GM12878 (cell line): ENCODE results near the gene ASAP3. TPM values are rescaled to one million over a fixed set of nuclear protein-coding genes. Genes with fewer than 3 reads are reported as not detected.

Experiments used
- ATAC-seq: fragments of 200-7000 bp; cut with Tn5 transposase; 3 replicates; pipeline ENCODE4 v1.9.1; 2020; ENCODE audit warnings: mild to moderate bottlenecking, moderate library complexity
- BruUV-seq: library from RNA; stranded (reverse); fragments of 400-500 nt; replicated peaks from 2 replicates; lab custom pipeline; 2021; lab: Mats Ljungman, UMichigan
- CTCF ChIA-PET: fragments of 300-600 bp; sonication (Branson Sonifier 250); formaldehyde crosslinking; extraction: SDS; loops from one replicate; lab custom pipeline; 2021; ENCODE audit warnings: inconsistent platforms; lab: Yijun Ruan, JAX
- POLR2A ChIA-PET: fragments of 350-600 bp; formaldehyde crosslinking; extraction: SDS; loops from one replicate; lab custom pipeline; 2021; ENCODE audit warnings: inconsistent platforms; lab: Charles Lee
- RAD21 ChIA-PET: fragments of 300-600 bp; sonication (Branson Sonifier 250); formaldehyde crosslinking; loops from one replicate; lab custom pipeline; 2023; ENCODE audit warnings: antibody characterized with exemption; ENCODE audit not compliant: unreplicated experiment; lab: Charles Lee
- SMC1A ChIA-PET: fragments of 300-600 bp; sonication (Branson Sonifier 250); formaldehyde crosslinking; loops from one replicate; lab custom pipeline; 2023; ENCODE audit not compliant: unreplicated experiment, uncharacterized antibody; lab: Charles Lee
- DNase-seq: peaks from one replicate; pipeline ENCODE4 v3.0.0-alpha.2; 2011; ENCODE audit warnings: low read depth, low spot score
- FAIRE-seq: peaks from 3 replicates; lab custom pipeline; 2011; peaks lifted over from hg19 to GRCh38; lab: Jason Lieb, UNC
- H2AFZ ChIP-seq: 2 replicates; pipeline ENCODE4 v1.6.0; 2011; ENCODE audit warnings: low read depth, low read length, control low read depth; ENCODE audit not compliant: control insufficient read depth
- H3K27ac ChIP-seq: 2 replicates; pipeline ENCODE4 v1.5.1; 2011; ENCODE audit warnings: control low read depth; ENCODE audit not compliant: control insufficient read depth, insufficient read depth
- H3K27me3 ChIP-seq, 2 experiments: replicated peaks in 1 of 2; 2 replicates each; pipeline versions ENCODE4 v1.6.0 to v1.6.1; 2011; ENCODE audit warnings: low read length in 1 of 2; ENCODE audit not compliant: control insufficient read depth in 2 of 2, insufficient read depth in 2 of 2
- H3K36me3 ChIP-seq, 2 experiments: 2 replicates each; pipeline ENCODE4 v1.5.1; 2011; ENCODE audit warnings: low read length in 1 of 2; ENCODE audit not compliant: control insufficient read depth in 2 of 2, insufficient read depth in 2 of 2
- H3K4me1 ChIP-seq: 2 replicates; pipeline ENCODE4 v1.6.1; 2011; ENCODE audit warnings: mild to moderate bottlenecking, low read length, moderate library complexity, mixed read lengths; ENCODE audit not compliant: control insufficient read depth, insufficient read depth
- H3K4me2 ChIP-seq: 2 replicates; pipeline ENCODE4 v1.6.0; 2011; ENCODE audit warnings: control low read depth; ENCODE audit not compliant: control insufficient read depth, insufficient read depth
- H3K4me3 ChIP-seq: fragments of 200-600 bp; sonication (generic); 2 replicates; pipeline ENCODE4 v1.5.1; 2016
- H3K79me2 ChIP-seq: 2 replicates; pipeline ENCODE4 v1.6.0; 2011; ENCODE audit warnings: low read length; ENCODE audit not compliant: control insufficient read depth, insufficient read depth
- H3K9ac ChIP-seq: 2 replicates; pipeline ENCODE4 v1.8.0; 2011; ENCODE audit warnings: low read length, control low read depth, mixed read lengths; ENCODE audit not compliant: control insufficient read depth, insufficient read depth
- H3K9me3 ChIP-seq: replicated peaks from 3 replicates; pipeline ENCODE4 v1.5.1; 2011; ENCODE audit warnings: mild to moderate bottlenecking, low read length; ENCODE audit not compliant: control insufficient read depth, insufficient read depth
- H4K20me1 ChIP-seq: 2 replicates; pipeline ENCODE4 v1.6.0; 2011; ENCODE audit not compliant: control insufficient read depth, insufficient read depth
- ASH2L ChIP-seq: fragments of 300-600, 200-600 bp; sonication (generic); IDR thresholded peaks from 2 replicates; pipeline ENCODE4 v1.6.1; 2017; ENCODE audit warnings: low read depth, mild to moderate bottlenecking, borderline replicate concordance
- CBFB ChIP-seq: IDR thresholded peaks from 2 replicates; pipeline ENCODE4 v1.6.1; 2016; ENCODE audit warnings: antibody characterized with exemption, low read depth
- CHD1 ChIP-seq: IDR thresholded peaks from 2 replicates; pipeline ENCODE4 v1.6.1; 2012; ENCODE audit warnings: low read depth, low read length, improper control_type of control experiment
- CREM ChIP-seq: IDR thresholded peaks from 2 replicates; pipeline ENCODE4 v1.6.1; 2014; ENCODE audit warnings: antibody characterized with exemption, low read depth
- EED ChIP-seq: sonication (generic); IDR thresholded peaks from 2 replicates; pipeline ENCODE4 v1.6.1; 2016; ENCODE audit warnings: antibody characterized with exemption, low read depth
- IKZF1 ChIP-seq: fragments of 450-650 bp; conservative IDR thresholded peaks from 2 replicates; pipeline ENCODE4 v1.6.1; 2017; ENCODE audit warnings: antibody characterized with exemption, mild to moderate bottlenecking
- MXI1 ChIP-seq: fragments of 150-350 bp; IDR thresholded peaks from 2 replicates; pipeline ENCODE4 v1.6.1; 2011; ENCODE audit warnings: low read depth, mild to moderate bottlenecking, inconsistent platforms, low read length, improper control_type of control experiment
- NFIC ChIP-seq: IDR thresholded peaks from 2 replicates; pipeline ENCODE4 v1.6.1; 2012; ENCODE audit warnings: low read depth, mild to moderate bottlenecking, inconsistent platforms, low read length, moderate library complexity
- NRF1 ChIP-seq: conservative IDR thresholded peaks from 2 replicates; pipeline ENCODE4 v1.6.1; 2011; ENCODE audit warnings: mild to moderate bottlenecking, low read depth, low read length, improper control_type of control experiment
- RB1 ChIP-seq: fragments of 450-650 bp; formaldehyde crosslinking; IDR thresholded peaks from 2 replicates; pipeline ENCODE4 v1.6.1; 2017; ENCODE audit warnings: mild to moderate bottlenecking, borderline replicate concordance
- RELA ChIP-seq: fragments of 450-650 bp; IDR thresholded peaks from 2 replicates; pipeline ENCODE4 v1.8.0; 2014; ENCODE audit warnings: borderline replicate concordance; ENCODE audit not compliant: partially characterized antibody
- SREBF1 ChIP-seq: IDR thresholded peaks from 2 replicates; pipeline ENCODE4 v1.6.1; 2012; ENCODE audit warnings: mild to moderate bottlenecking, low read length
- STAT3 ChIP-seq: IDR thresholded peaks from 2 replicates; pipeline ENCODE4 v1.6.1; 2011; ENCODE audit warnings: low read depth, low read length, improper control_type of control experiment
- TCF3 ChIP-seq: IDR thresholded peaks from 2 replicates; pipeline ENCODE4 v1.6.1; 2012; ENCODE audit warnings: low read depth, mild to moderate bottlenecking, low read length, borderline replicate concordance; ENCODE audit not compliant: insufficient read depth
- WGBS: methylation state at CpG from one replicate; pipeline ENCODE4 v1.1.6; 2016; ENCODE audit warnings: low lambda C conversion rate; ENCODE audit not compliant: insufficient replicate concordance, insufficient coverage; ENCODE audit errors: missing lambda C conversion rate; 5-methylcytosine and 5-hydroxymethylcytosine counted together
- in situ Hi-C: fragments of 300-500 bp; cut with MboI; formaldehyde crosslinking; loops from 9 replicates; pipeline ENCODE4 v1.14.3; 2018; ENCODE audit warnings: mixed read lengths
- intact Hi-C: fragments of 100-400 bp; cut with micrococcal nuclease; formaldehyde crosslinking; loops from one replicate; pipeline ENCODE4 v1.14.2; 2022; ENCODE audit not compliant: unreplicated experiment
- polyA plus RNA-seq, 11 experiments: library from polyadenylated mRNA; depleted of rRNA in 4 of 11; unstranded in 6 of 11; stranded (reverse) in 5 of 11; fragments of >200 nt; fragmentation: Nextera tagmentation in 4 of 11; fragmentation: Illumina TruSeq in 1 of 11; extraction: Ambion mirVana in 4 of 11; extraction: Trizol in 1 of 11; gene quantifications; 1 replicate in 1 of 11; 2 replicates in 10 of 11; pipeline versions ENCODE4 v1.2.1 to v1.2.3, GENCODE V29; 2011 to 2016; ENCODE audit warnings: inconsistent platforms in 2 of 11, missing spikeins in 2 of 11, low read depth in 1 of 11
- total RNA-seq, 4 experiments: library from RNA; depleted of rRNA in 3 of 4; stranded (reverse); fragments of >200 nt in 3 of 4; fragmentation: Illumina TruSeq in 1 of 4; extraction: Trizol in 1 of 4; gene quantifications; 2 replicates each; pipeline versions ENCODE4 v1.2.1 to v1.2.3, GENCODE V29; 2013 to 2021
- TF ChIP-seq, protein P1 (sequence below): IDR thresholded peaks from 2 replicates; pipeline ENCODE4 v1.6.1; 2011; ENCODE audit warnings: borderline replicate concordance, low read depth, mild to moderate bottlenecking, moderate library complexity, low read length; ENCODE audit not compliant: insufficient read depth, poor library complexity, severe bottlenecking
- TF ChIP-seq, protein P2 (sequence below), 3 experiments: IDR thresholded peaks in 2 of 3; conservative IDR thresholded peaks in 1 of 3; 2 replicates each; pipeline ENCODE4 v1.5.1; 2011; ENCODE audit warnings: low read depth in 3 of 3, low read length in 3 of 3, mild to moderate bottlenecking in 3 of 3, control low read depth in 2 of 3, moderate library complexity in 2 of 3, inconsistent platforms in 1 of 3, mixed read lengths in 1 of 3; ENCODE audit not compliant: control insufficient read depth in 2 of 3, insufficient read depth in 1 of 3; ENCODE audit errors: extremely low read depth in 1 of 3

ASAP3 gene
- total and polyA plus RNA-seq, 10 of the 15 experiments (the other 5 are each of a cell fraction or from before 2014, with no cell fraction given), result 0.04 to 0.92 (median 0.34) TPM; not detected in 1

DNA sequence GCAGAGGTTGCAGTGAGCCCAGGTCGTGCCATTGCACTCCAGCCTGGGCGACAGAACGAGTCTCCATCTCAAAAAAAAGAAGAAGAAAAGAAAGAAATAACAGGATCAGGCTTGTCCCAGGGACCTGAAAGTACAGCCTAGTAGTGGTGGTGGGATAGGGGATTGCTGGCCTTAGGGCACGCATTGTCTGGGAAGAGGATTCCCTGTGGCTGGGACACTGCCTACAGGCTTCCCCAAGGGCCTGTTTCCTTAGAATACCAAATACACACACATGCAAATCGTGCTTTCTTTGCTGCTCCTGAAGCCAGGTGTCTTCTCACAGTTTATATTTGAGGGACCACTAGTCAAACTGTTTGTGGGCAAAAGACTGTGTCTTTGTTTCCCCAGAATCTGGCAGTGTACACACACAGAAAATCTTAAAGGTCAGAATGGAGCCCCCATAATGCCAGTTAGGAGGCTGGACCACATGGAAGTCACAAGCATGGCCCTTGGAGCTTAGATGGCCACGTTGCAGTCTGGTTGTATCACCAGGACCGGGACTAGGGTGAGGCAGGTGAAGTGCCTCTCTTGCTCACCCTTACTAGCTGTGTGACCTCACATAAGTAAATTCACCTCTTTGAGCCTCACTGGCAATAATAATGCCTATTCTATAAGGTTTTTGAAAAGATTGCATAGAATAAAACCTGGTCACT, 12.7 kb upstream of the ASAP3 start:
- no peak overlapping the region for H3K4me3 ChIP-seq
- no peak overlapping the region for H2AFZ ChIP-seq
- no peaks in the 10 kb centered on the region for H3K79me2 ChIP-seq
- H3K9me3 ChIP-seq, result no peaks in the 10 kb centered on the region
- in situ Hi-C loops (loop anchor here (5.0 kb wide), 2 partner anchors 36 to 141 kb away; partner anchors contain the start of gene E2F2), intact Hi-C loops (loop anchor here (1.0 to 5.0 kb wide), 3 partner anchors 43 to 161 kb away; no protein-coding TSS in a partner anchor)
- POLR2A ChIA-PET, result interaction anchor here (0.6 to 2.9 kb wide), 5 partner anchors 18 to 141 kb away, joined by 3 to 30 read pairs (median 5); no protein-coding TSS in a partner anchor
- H3K36me3 ChIP-seq, result no peaks in the 10 kb centered on the region
- no peak overlapping the region for H3K9ac ChIP-seq
- ATAC-seq, result peak; percentile 26; the same call in 2 of the 3 replicates
- no peaks in the 10 kb centered on the region for H4K20me1 ChIP-seq
- DNase-seq, result no peak
- WGBS, result 32% methylated on average over 7 of the region's 7 CpGs
- TF ChIP-seq STAT3, result no peak
- no peak for TF ChIP-seq NFIC
- TF ChIP-seq, protein P1, sequence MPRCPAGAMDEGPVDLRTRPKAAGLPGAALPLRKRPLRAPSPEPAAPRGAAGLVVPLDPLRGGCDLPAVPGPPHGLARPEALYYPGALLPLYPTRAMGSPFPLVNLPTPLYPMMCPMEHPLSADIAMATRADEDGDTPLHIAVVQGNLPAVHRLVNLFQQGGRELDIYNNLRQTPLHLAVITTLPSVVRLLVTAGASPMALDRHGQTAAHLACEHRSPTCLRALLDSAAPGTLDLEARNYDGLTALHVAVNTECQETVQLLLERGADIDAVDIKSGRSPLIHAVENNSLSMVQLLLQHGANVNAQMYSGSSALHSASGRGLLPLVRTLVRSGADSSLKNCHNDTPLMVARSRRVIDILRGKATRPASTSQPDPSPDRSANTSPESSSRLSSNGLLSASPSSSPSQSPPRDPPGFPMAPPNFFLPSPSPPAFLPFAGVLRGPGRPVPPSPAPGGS, result no peak
- no peak for TF ChIP-seq CHD1
- no peak for TF ChIP-seq CBFB
- TF ChIP-seq SREBF1, result no peak
- TF ChIP-seq CREM, result no peak
- no peak for TF ChIP-seq TCF3
- TF ChIP-seq RB1, result no peak
- no peak for TF ChIP-seq ASH2L
- TF ChIP-seq MXI1, result no peak
- TF ChIP-seq EED, result no peak
- TF ChIP-seq IKZF1, result no peak
- no peak for TF ChIP-seq NRF1
- TF ChIP-seq, protein P2, sequence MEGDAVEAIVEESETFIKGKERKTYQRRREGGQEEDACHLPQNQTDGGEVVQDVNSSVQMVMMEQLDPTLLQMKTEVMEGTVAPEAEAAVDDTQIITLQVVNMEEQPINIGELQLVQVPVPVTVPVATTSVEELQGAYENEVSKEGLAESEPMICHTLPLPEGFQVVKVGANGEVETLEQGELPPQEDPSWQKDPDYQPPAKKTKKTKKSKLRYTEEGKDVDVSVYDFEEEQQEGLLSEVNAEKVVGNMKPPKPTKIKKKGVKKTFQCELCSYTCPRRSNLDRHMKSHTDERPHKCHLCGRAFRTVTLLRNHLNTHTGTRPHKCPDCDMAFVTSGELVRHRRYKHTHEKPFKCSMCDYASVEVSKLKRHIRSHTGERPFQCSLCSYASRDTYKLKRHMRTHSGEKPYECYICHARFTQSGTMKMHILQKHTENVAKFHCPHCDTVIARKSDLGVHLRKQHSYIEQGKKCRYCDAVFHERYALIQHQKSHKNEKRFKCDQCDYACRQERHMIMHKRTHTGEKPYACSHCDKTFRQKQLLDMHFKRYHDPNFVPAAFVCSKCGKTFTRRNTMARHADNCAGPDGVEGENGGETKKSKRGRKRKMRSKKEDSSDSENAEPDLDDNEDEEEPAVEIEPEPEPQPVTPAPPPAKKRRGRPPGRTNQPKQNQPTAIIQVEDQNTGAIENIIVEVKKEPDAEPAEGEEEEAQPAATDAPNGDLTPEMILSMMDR (IDR thresholded peaks at IDR 0.05 in 2 of 3, conservative IDR thresholded peaks at IDR 0.05 in 1 of 3; ENCODE audit: control insufficient read depth in 2 of 3, extremely low read depth in 1 of 3, insufficient read depth in 1 of 3, low read depth in 3 of 3, low read length in 3 of 3), result no peak
- no peak for TF ChIP-seq RELA
- no peaks in the 10 kb centered on the region for H3K27me3 ChIP-seq
- SMC1A ChIA-PET, result interaction anchor here (0.6 to 10.7 kb wide), 32 partner anchors 10 to 1316 kb away, joined by 3 to 258 read pairs (median 4); partner anchors contain the start of genes ASAP3, E2F2 and RPL11
- RAD21 ChIA-PET, result interaction anchor here (0.8 to 10.8 kb wide), 27 partner anchors 10 to 275 kb away, joined by 3 to 272 read pairs (median 4); partner anchors contain the start of genes E2F2 and ID3
- no TSS peak for BruUV-seq
- H3K4me1 ChIP-seq, result no peaks in the 10 kb centered on the region
- no peak overlapping the region for H3K4me2 ChIP-seq
- CTCF ChIA-PET, result interaction anchor here (0.6 to 11.8 kb wide), 50 partner anchors 8 to 362 kb away, joined by 3 to 784 read pairs (median 4); partner anchors contain the start of genes E2F2, RPL11 and ZNF436
- no peak for FAIRE-seq
- H3K27ac ChIP-seq, result no peak overlapping the region
